Fibroblast of gingiva (primary cell): Measurements from ENCODE around the gene SMIM29.

Source experiments
- DNase-seq: peaks from one replicate; pipeline ENCODE4 v3.0.0-alpha.2; 2011; ENCODE audit warnings: low read depth

The SMIM29 gene

DNA sequence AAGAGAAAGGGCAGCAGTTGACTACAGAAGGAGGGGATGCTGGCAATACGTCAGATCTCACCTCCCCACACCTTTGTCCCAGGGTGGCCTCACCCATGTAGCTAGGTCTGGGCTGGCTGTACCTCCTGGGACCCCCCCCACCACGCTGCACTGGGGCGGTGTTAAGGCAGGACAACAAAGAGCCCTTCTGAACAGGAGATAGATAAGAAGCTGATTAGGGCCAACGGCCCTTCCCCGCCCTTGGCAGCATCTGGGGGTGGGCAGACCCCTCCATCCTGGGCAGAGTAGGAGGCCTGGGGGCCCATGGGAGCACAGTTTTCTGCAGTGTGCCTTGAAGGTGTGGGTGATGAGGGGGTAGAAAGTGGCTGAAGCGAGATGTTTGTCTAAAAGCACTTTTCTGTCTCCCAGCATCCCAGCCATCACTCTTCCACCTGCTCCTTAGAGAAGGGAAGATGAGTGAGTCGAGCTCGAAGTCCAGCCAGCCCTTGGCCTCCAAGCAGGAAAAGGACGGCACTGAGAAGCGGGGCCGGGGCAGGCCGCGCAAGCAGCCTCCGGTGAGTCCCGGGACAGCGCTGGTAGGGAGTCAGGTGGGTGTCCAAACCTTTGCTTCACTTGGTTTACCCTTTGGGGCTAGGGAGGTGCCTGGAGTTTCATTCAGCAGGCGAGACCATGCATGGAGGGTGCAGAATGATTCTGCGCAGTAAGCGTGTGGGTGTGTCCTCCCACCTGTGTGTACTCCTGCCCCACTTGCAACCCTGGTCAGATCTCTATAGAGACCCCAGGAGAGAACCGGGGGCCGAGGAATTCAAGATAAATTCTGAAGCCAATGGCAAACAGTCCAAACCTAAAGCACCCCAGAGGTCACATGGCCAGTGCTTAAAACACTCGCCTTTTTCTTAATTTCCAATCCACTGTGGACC, 8.2 kb downstream of the SMIM29 start:
- no peak for DNase-seq

- DNase-seq = no peak
Observed at GRCh38 chr6:34239893-34240292, 8.9 kb downstream of the SMIM29 start.

GRCh38 chr6:34239500-34239825, 9.3 kb downstream of the SMIM29 start:
- no peak for DNase-seq

DNA sequence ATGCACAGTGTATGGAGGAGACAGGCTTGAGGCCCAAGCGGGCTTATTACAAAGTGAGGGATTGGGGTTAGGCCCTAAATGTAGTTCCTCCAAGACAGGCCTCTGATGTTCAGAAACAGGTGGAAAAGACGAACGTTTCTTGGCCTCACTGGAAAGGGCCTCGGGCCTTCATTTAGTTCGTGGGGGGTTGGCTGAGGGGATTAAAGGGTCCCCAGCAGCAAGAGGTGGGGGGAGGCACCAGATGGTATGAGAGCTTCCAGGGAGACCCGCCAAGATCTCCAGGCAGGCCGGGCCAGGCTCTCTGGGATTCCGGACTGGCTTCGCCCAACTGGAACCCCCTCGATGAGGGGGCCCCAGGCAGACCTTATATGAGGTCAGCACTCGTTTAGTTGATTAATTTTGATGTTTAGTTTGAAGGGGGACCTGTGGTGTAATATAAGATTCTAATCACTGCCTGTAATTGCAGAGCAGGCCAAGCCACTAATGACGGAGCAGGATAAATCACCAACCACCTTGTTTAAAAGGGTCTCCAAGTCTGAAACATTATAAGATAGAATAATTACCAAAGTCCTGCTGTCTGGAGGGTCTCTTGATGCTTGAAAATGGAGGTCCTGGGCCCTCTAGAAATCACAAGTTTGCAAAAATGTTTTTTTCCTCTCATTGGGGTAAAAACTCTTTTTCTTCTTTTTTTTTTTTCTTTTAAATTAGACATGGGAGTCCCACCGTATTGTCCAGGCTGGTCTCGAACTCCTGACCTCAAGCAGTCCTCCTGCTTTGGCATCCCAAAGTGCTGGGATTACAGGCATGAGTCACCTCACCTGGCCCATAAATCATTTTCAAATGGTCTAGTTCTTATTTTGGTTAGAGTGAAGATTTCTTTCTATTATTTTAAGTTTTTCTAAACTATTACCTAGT, 10.0 kb downstream of the SMIM29 start:
- no peak for DNase-seq

DNA sequence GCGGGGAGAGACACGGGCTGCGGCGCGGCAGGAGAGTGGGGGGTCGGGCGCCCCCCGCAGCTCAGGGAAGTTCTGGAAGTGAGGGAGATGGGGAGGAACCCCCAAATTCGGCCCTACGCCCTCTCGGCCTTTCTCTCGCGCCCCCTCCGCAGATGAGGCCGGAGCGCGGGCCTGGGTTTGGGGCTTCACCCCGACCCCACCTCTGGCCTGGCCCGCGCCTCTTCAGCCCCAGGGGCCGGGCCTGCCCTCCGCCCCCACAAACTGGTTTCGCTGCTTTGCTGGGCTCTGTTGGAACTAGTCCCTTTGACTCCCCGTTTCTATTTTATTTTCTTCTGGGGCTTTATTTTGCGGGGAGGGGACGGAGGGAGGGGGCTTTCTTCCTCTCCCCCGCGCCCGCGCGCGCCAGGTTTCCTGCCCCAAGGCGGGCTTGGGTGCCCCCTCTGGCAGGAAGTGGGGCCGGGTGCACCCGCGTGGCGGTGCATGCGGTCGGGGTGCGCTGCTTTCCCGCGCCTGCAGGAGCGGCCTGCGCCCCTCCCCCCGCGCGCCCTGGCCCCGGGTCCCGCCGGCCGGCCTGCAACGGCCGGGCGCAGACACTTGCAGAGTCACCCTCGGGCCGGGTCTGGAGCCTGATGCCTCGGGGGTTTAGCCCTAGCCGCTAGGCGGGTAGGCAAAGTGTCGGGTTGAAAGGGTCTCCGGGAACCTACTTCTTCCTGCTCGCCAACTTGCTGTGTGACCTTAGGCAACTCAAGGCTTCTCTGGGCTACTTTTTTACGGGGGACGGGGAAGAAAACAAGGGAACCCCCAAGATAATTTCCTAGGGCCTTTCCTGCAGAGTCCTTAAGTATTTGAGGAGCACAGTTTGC, 10.9 kb downstream of the SMIM29 start:
- peak; percentile 34 for DNase-seq

DNA sequence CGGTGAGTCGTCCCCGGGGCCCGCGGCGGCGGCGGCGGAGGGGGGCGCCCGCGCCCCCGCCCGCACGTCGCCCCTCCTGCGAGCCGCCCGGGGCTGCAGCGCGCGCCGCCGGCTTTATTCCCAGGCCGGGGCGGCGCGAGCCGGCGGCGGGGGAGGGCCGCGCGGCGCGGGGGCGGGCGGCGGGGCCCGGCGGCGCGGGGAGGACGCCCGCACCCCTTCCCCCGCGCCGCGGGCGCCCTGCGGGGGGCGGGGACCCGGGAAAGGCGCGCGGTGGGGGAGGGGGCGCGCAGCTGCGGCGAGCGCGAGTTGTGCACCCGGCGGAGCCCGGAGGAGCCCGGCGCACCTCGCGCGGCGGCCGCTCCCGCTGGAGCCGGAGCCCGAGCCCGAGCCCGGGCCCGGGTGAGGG, 11.5 kb downstream of the SMIM29 start:
- DNase-seq = no peak

DNA sequence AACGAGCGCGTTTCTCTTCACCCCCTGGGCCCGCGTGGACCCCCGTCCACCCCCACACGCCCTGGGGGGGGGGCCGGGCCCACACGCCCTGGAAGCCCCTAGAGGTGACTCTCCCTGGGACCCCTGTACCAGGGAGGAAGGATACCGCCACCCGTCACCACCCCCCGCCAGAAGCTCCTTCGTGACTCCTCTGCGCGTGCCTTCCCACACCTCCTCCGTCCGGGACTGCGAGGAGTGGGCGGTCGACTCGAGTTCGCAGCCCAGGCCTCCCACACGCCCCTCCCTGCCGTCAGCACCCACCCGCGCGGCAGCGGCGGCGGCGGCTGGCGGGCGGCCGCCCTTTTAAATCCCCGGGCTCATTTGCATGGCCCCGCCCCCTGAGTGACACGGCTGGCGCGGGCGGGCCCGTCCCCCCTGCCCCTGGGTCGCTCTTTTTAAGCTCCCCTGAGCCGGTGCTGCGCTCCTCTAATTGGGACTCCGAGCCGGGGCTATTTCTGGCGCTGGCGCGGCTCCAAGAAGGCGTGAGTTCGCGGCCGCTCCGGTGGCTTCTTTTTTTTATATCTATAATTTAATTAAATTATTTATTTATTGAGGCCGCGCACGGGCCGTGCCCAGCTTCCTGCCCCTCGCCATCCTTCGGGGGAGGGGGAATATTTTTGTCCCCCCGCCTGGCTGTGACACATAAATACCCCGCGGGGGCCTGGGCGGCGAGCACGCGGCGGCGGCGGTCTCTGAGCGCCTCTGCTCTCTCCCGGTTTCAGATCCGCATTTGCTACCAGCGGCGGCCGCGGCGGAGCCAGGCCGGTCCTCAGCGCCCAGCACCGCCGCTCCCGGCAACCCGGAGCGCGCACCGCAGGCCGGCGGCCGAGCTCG, 12.1 kb downstream of the SMIM29 start, which contains the start of gene HMGA1:
TSS of gene HMGA1 (plus strand) at position 431 of the 873 bp plus-strand sequence. CDS start 3,908 bp downstream, outside the sequence.
- peak; percentile 81 for DNase-seq

GRCh38 chr6:34236131-34236442, 12.7 kb downstream of the SMIM29 start:
- no peak for DNase-seq

DNA sequence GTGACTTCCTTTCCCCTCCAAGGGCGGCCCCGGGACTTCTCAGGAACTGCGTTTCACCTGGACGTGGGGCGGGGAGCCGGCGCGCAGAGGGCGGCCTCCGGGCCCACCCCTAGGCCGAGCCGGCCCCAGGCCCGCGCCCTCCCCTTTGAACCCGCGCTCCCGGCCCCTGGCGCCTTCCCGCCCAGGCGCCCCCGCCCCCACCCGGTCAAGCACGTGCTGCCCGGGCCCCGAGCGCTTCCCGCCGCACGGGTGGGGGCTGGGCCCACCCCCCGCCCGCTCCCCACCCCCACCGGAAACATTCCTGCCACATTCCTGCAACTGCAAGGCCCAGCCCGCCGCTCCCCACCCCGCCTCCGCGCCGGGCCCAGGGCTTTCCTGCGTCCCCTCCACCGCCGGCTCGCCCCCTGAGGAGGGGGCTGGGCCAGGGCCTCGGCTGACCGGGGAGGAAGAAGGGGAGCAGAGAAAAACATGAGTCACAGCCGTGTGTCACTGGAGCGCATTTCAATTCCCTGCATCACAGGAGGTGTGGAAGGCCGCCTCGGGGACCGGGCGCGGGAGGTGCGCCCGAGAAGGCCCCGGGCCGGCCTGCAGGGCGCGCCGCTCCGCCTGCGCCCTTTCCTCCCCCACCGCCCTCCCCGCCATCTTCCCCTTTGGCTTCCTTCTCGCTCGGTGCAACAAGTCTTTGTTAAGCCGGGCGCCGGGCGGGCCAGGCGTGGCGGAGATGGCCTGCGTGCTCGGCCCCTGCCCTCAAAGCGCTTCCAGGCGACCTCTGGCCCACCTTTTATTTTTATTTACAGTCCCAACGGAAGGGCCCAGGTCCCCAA, 13.3 kb downstream of the SMIM29 start:
- no peak for DNase-seq

- DNase-seq = no peak
Observed at GRCh38 chr6:34234667-34235306, 14.0 kb downstream of the SMIM29 start.

GRCh38 chr6:34233867-34234266, 14.9 kb downstream of the SMIM29 start:
- no peak for DNase-seq

GRCh38 chr6:34232901-34233300, 15.9 kb downstream of the SMIM29 start:
- DNase-seq = peak; percentile 69

DNA sequence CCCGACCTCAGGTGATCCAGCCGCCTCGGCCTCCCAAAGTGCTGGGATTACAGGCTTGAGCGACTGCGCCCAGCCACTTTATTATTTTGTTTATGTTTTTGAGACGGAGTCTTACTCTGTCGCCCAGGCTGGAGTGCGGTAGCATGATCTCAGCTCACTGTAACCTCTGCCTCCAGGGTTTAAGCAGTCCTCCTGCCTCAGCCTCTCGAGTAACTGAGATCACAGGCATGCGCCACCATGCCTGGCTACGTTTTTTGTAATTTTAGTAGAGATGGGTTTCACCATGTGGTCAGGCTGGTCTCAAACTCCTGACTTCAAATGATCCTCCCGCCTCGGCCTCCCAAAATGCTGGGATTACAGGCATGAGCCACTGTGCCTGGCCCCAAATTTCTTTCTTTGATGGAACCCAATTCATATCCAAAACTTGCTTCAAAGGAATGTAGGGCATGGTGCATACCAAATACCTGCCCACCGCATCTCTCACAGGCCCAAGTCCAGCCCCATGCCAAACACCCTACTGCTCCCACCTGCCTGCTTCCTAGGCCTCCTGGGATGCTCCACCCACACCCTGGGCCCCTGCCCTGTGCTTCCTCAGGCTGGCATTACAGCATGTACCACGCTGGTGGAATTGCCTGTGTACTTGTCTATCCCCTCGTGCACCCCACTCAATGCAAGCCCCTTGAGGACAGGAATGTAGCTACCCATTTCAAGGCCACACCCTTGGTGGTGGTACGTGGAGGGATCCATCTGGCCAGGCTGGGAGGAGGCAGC, 17.1 kb downstream of the SMIM29 start:
- DNase-seq = no peak

DNA sequence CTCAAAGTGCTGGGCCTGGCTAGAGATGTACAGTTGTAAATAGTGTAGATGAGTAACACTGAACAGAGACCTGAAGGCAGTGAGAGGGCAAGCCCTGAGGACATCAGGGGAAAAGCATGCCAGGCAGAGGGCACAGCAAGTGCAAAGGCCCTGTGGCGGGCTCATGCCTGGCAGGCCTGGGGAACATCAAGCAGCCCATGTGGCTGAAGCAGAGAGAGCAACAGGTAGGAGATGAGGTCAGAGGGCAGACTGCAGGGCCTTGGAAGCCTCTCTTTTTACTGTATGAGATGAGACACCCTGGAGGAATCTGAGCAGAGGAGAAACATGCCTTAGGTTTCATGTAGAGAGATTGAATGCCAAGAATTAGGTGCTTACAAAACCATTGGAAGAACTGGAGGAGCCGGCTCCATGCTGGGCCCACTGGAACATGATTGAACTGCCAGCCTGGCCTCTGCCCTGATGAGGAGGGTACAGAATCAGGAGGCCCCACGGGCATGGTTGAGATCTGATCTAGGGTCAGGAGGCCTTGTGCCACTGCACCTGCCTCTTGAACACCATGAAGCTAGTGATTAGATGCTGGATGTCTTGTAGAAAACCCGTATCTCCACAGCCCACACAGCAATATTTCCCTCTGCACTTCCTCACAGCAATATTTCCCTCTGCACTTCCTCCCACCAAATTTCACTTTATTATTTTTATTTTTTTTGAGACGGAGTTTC, 18.0 kb downstream of the SMIM29 start:
- no peak for DNase-seq

- no peak for DNase-seq
Observed at GRCh38 chr6:34229877-34230276, 18.9 kb downstream of the SMIM29 start.

GRCh38 chr6:34227761-34228421, 20.9 kb downstream of the SMIM29 start:
- no peak for DNase-seq

DNA sequence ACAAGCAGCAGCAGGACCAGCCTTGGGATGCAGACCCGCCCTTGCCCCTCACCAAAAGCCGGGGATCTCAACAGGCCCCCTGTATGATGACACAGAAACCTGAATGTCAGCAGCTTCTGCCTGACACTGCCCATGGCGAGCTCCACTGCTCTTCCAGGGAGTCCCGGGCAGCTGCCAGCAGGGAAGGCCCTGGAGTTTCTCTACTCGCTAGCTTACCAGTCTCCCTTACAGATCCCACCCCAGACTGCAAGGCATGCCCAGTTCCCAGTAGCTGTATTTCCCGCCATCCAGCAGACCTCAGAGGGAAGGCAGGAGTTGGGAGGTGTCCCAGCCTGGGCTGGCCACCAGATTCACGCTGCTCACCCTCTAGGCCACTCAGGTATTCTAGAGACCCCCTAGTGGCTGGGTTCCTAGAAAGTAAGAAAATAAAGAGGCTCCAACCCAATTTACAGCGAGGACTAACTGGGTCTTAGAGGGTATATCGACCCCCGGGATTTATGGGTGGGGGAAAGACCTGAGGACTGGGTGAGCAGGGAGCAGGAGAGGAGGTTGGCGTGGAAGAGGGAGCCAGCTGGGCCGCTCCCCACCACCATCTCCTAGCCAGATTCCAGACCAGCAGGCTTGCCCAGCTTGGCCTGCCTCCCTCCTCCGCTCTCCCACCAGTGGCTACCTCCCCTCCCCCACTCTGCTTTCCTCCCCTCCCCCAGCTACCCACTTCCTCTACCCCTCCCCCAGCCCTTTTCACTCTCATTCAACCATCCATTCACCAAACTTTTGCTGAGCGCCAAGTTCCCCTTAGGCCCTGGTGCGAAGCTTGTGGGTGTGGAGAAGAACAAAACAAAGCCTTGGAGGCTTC, 21.8 kb downstream of the SMIM29 start:
- DNase-seq = no peak
